ENCODE measurements around the gene JAZF1. TPM values are rescaled to one million over a fixed set of nuclear protein-coding genes. Genes with fewer than 3 reads are reported as not detected.

The JAZF1 gene
- total and polyA plus RNA-seq, 8 donors: 4.0 to 13.9 (median 6.0) TPM

DNA sequence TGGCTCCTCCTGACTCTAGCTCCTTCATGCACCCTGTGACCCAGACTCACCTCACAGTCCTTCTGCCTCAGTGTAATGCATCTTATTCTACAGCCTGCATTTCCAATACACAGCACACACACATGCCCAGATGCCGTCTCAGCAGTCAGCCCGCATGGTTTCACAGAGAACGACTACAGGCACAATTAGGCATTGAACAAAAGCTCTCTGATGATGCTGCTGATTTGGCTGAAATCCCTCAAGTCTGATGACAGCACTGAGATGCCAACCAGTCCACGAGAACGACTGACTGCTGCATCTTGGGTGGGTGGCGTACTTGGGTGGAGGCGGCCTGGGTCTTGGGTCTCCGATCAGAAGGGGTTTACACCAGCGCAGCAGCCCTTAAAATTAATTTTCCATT lies 240.3 kb downstream of the JAZF1 start:
- WGBS, 2 donors: 83 to 85% methylated on average over 9 of the region's 9 CpGs
- ATAC-seq: no peak
- Histone ChIP-seq H3K4me1 (no peaks in the 10 kb centered on the region), H3K36me3 (no peaks in the 10 kb centered on the region), H3K27ac (no peak overlapping the region), H3K27me3 (no peaks in the 10 kb centered on the region), H3K4me3 (no peak overlapping the region), H3K9me3 (no peaks in the 10 kb centered on the region)
- no peak for DNase-seq
- TF ChIP-seq, protein P1, sequence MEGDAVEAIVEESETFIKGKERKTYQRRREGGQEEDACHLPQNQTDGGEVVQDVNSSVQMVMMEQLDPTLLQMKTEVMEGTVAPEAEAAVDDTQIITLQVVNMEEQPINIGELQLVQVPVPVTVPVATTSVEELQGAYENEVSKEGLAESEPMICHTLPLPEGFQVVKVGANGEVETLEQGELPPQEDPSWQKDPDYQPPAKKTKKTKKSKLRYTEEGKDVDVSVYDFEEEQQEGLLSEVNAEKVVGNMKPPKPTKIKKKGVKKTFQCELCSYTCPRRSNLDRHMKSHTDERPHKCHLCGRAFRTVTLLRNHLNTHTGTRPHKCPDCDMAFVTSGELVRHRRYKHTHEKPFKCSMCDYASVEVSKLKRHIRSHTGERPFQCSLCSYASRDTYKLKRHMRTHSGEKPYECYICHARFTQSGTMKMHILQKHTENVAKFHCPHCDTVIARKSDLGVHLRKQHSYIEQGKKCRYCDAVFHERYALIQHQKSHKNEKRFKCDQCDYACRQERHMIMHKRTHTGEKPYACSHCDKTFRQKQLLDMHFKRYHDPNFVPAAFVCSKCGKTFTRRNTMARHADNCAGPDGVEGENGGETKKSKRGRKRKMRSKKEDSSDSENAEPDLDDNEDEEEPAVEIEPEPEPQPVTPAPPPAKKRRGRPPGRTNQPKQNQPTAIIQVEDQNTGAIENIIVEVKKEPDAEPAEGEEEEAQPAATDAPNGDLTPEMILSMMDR (IDR thresholded peaks at IDR 0.05): no peak
- intact Hi-C loops (cut with DNase I): no loop called here
- no peak for FAIRE-seq

DNA sequence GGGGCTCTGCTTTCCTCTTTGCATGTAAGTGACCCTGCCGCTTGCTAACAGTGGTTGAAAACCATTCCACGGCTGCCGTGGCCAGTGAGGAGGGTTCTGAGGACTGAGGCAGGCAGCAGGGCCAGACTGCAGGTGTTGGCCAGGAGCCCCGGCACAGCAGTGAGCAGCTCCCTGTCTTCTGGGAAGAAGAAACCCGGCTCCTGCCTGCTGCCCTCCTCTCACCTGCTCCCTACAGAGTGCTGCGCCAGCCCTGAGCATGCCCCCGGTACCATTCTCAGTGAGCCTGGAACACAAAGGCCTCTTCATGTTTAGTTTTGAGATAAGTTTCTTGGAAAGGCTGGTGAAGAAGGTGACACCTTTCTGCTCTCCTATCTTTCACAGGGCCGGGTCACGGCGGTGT lies 240.7 kb downstream of the JAZF1 start:
- TF ChIP-seq, protein P1 (IDR thresholded peaks at IDR 0.05): no peak
- Histone ChIP-seq H3K27ac (no peak overlapping the region), H3K4me3 (no peak overlapping the region), H3K4me1 (no peaks in the 10 kb centered on the region), H3K27me3 (no peaks in the 10 kb centered on the region), H3K36me3 (no peaks in the 10 kb centered on the region), H3K9me3 (no peaks in the 10 kb centered on the region)
- no peak for FAIRE-seq
- no peak for DNase-seq
- no peak for ATAC-seq
- intact Hi-C loops (cut with DNase I): no loop called here
- 89 to 95% methylated on average over 10 of the region's 10 CpGs for WGBS, 2 donors

- Histone ChIP-seq H3K9me3 (no peaks in the 10 kb centered on the region), H3K27me3 (no peaks in the 10 kb centered on the region), H3K4me1 (no peaks in the 10 kb centered on the region), H3K27ac (no peak overlapping the region), H3K4me3 (no peak overlapping the region), H3K36me3 (no peaks in the 10 kb centered on the region)
- TF ChIP-seq, protein P1 (IDR thresholded peaks at IDR 0.05): no peak
- FAIRE-seq: no peak
- intact Hi-C loops (cut with DNase I): no loop called here
- DNase-seq: no peak
- no peak for ATAC-seq
Measured at GRCh38 chr7:27936768-27937102, 243.9 kb downstream of the JAZF1 start.

DNA sequence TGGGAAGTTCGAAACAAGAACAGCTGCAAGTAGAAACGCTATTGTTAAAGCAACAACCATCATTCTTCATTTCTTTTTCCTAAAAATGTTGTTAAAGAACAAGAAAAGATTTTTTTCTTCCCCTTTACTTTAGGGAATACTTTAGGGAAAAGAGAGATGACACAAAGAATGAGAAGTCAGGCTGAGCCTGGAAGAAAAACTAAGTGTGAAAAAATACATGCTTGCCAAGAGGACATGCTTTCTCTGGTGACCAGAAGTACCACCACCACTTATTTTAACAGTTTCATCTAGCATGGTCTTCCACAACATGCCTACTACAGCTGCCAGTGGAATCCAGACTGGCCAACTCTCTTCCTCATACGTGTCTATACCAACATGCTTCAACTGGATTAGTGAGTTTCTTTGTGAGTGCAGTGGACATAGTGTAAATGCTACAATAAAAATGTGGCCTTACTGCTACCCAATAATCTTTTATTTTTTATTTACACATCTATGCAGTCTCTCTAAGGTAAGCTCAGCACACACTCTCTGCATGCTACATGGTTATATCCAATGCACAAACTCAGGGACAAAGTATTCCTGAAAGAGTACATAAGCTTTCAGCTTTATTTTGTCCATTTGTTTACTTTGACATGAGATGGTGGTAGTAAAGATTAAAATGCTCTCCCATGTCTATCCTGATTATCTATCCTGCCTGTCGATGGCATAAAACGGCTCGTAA lies 244.4 kb downstream of the JAZF1 start:
- Histone ChIP-seq H3K36me3 (no peaks in the 10 kb centered on the region), H3K4me3 (no peak overlapping the region), H3K9me3 (no peaks in the 10 kb centered on the region), H3K4me1 (no peaks in the 10 kb centered on the region), H3K27ac (no peak overlapping the region), H3K27me3 (no peaks in the 10 kb centered on the region)
- ATAC-seq: no peak
- 75% methylated on average over 6 of the region's 6 CpGs for WGBS, 2 donors
- TF ChIP-seq, protein P1 (IDR thresholded peaks at IDR 0.05): no peak
- intact Hi-C loops (cut with DNase I): no loop called here
- no peak for FAIRE-seq
- DNase-seq: no peak

- no peak overlapping the region for H3K4me3 ChIP-seq
- no peaks in the 10 kb centered on the region for H3K4me1 ChIP-seq
- H3K36me3 ChIP-seq: no peaks in the 10 kb centered on the region
- ATAC-seq (no peak), FAIRE-seq (no peak), DNase-seq (no peak)
- H3K27ac ChIP-seq: no peak overlapping the region
- 82 to 85% methylated on average over 3 of the region's 3 CpGs for WGBS, 2 donors
- intact Hi-C loops (cut with DNase I): no loop called here
- TF ChIP-seq, protein P1 (IDR thresholded peaks at IDR 0.05): no peak
- H3K9me3 ChIP-seq: no peaks in the 10 kb centered on the region
- H3K27me3 ChIP-seq: no peaks in the 10 kb centered on the region
Measured at GRCh38 chr7:27933671-27934565, 246.7 kb downstream of the JAZF1 start.

Data from pancreas (tissue), 10 donors.